ENCODE measurements around the gene ZKSCAN1.

GRCh38 chr7:99996755-99997544 lies 18.4 kb upstream of the ZKSCAN1 start:
- TF ChIP-seq, protein P1, sequence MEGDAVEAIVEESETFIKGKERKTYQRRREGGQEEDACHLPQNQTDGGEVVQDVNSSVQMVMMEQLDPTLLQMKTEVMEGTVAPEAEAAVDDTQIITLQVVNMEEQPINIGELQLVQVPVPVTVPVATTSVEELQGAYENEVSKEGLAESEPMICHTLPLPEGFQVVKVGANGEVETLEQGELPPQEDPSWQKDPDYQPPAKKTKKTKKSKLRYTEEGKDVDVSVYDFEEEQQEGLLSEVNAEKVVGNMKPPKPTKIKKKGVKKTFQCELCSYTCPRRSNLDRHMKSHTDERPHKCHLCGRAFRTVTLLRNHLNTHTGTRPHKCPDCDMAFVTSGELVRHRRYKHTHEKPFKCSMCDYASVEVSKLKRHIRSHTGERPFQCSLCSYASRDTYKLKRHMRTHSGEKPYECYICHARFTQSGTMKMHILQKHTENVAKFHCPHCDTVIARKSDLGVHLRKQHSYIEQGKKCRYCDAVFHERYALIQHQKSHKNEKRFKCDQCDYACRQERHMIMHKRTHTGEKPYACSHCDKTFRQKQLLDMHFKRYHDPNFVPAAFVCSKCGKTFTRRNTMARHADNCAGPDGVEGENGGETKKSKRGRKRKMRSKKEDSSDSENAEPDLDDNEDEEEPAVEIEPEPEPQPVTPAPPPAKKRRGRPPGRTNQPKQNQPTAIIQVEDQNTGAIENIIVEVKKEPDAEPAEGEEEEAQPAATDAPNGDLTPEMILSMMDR (conservative IDR thresholded peaks at IDR 0.05) = no peak
- TF ChIP-seq EZH2 (IDR thresholded peaks at IDR 0.05; ENCODE audit: low read depth) = no peak

Measured in PC-9 (cell line).